Body of pancreas (tissue), 4 donors: ENCODE measurements around the gene GNG12. TPM values are rescaled to one million over a fixed set of nuclear protein-coding genes. Genes with fewer than 3 reads are reported as not detected.

Experiments
- ATAC-seq: fragments of 150-250 bp; one replicate; pipeline ENCODE4 v1.9.1; 2016
- DNase-seq, 4 donors: peaks; one replicate each; pipeline ENCODE4 v3.0.0-alpha.2; 2019
- H3K27ac ChIP-seq, 4 donors: fragments of 200-600 bp; sonication (generic); 1 replicate in 3 of 4; 2 replicates in 1 of 4; pipeline versions ENCODE4 v1.5.1 to v1.6.1; 2016 to 2019; ENCODE audit warnings: mild to moderate bottlenecking in 1 of 4, mixed read lengths in 1 of 4, moderate library complexity in 1 of 4
- H3K27me3 ChIP-seq, 2 donors: fragments of 200-600 bp; sonication (generic); one replicate each; pipeline ENCODE4 v1.6.0; 2016; ENCODE audit warnings: mild to moderate bottlenecking in 1 of 2
- H3K36me3 ChIP-seq, 2 donors: fragments of 200-600 bp; sonication (generic); replicated peaks in 1 of 2; 2 replicates each; pipeline ENCODE4 v1.5.1; 2016; ENCODE audit warnings: low read depth in 2 of 2; ENCODE audit not compliant: insufficient read depth in 1 of 2
- H3K4me1 ChIP-seq: fragments of 200-600 bp; sonication (generic); one replicate; pipeline ENCODE4 v1.6.0; 2016
- H3K4me3 ChIP-seq, 2 donors: fragments of 200-600 bp; sonication (generic); 1 replicate in 1 of 2; 2 replicates in 1 of 2; pipeline ENCODE4 v1.5.1; 2016 to 2019
- H3K9me3 ChIP-seq, 3 donors: fragments of 200-600 bp; sonication (generic); 1 replicate in 2 of 3; 2 replicates in 1 of 3; pipeline ENCODE4 v1.5.1; 2016
- POLR2A ChIP-seq, 3 donors: fragments of 450-650 bp; IDR thresholded peaks; one replicate each; pipeline ENCODE4 v1.6.1; 2016; ENCODE audit warnings: antibody characterized with exemption in 3 of 3, mild to moderate bottlenecking in 2 of 3
- WGBS, 2 donors: methylation state at CpG; one replicate each; pipeline ENCODE4 v1.1.5; 2017; 5-methylcytosine and 5-hydroxymethylcytosine counted together
- intact Hi-C: fragments of 100-400 bp; cut with DNase I; formaldehyde crosslinking; loops from one replicate; pipeline ENCODE4 v1.15.1; 2023
- total RNA-seq, 2 donors: library from RNA; depleted of rRNA; stranded (reverse); fragments of >200 nt; gene quantifications; one replicate each; pipeline ENCODE4 v1.1.0, GENCODE V29; 2016
- TF ChIP-seq, protein P1 (sequence below), 7 experiments: fragments of 450-650 bp in 4 of 7; fragments of 200-600 bp in 3 of 7; sonication (generic) in 3 of 7; IDR thresholded peaks; one replicate each; pipeline ENCODE4 v1.5.1; 2016 to 2019; ENCODE audit warnings: antibody characterized with exemption in 7 of 7

Gene GNG12
- total RNA-seq, 2 donors from 2014 or later = 26.4 to 42.3 TPM

DNA sequence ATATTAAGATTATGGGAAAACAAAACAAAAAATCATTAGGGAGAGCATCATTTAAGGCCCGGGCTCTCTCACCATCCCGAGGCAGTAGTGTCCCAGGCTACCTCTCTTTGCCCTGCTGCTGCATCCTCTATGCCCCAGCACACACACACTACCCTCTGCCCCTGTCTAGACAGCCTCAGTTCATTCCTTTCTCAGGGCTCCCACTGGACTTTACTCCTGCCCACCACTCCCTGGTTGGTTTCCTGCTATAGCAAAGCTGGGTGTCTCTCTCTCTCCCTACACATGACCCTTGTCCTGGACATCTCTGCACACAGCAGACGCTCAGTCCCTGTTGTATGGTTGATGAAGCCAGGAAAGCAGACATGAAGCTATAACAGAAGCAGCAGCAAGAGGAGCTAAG lies 30.7 kb downstream of the GNG12 start:
- no peaks in the 10 kb centered on the region for H3K9me3 ChIP-seq
- ATAC-seq (no peak), DNase-seq (no peak)
- no peak overlapping the region for H3K4me3 ChIP-seq
- no peak overlapping the region for H3K27ac ChIP-seq
- TF ChIP-seq, protein P1, sequence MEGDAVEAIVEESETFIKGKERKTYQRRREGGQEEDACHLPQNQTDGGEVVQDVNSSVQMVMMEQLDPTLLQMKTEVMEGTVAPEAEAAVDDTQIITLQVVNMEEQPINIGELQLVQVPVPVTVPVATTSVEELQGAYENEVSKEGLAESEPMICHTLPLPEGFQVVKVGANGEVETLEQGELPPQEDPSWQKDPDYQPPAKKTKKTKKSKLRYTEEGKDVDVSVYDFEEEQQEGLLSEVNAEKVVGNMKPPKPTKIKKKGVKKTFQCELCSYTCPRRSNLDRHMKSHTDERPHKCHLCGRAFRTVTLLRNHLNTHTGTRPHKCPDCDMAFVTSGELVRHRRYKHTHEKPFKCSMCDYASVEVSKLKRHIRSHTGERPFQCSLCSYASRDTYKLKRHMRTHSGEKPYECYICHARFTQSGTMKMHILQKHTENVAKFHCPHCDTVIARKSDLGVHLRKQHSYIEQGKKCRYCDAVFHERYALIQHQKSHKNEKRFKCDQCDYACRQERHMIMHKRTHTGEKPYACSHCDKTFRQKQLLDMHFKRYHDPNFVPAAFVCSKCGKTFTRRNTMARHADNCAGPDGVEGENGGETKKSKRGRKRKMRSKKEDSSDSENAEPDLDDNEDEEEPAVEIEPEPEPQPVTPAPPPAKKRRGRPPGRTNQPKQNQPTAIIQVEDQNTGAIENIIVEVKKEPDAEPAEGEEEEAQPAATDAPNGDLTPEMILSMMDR (IDR thresholded peaks at IDR 0.05) = no peak
- TF ChIP-seq POLR2A (IDR thresholded peaks at IDR 0.05) = no peak
- H3K36me3 ChIP-seq = no peaks in the 10 kb centered on the region
- H3K4me1 ChIP-seq = peaks cover 16% of the 10 kb centered on the region
- WGBS, 2 donors = 72 to 79% methylated on average over 3 of the region's 3 CpGs
- H3K27me3 ChIP-seq = no peaks in the 10 kb centered on the region
- intact Hi-C loops = no loop called here

DNA sequence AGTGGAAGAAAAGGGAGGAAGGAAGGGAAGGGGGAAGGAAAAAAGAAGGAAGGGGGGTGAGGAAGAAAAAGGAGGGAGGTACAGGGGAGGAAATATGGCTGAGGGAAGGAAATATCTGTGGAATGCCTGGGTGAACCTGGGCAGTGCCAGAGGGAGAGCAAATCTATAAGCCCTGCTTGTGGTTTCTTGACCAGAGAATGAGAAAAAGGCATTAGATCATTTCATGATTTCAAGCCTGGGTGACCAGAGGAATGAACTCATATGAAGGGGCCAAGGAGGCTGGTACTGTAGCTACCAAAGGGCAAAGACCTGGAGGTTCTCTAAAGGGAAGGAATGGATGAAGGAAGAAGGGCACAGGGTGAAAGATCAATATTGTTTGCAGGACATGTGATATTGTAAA lies 31.4 kb downstream of the GNG12 start:
- ATAC-seq (no peak), DNase-seq (no peak)

DNA sequence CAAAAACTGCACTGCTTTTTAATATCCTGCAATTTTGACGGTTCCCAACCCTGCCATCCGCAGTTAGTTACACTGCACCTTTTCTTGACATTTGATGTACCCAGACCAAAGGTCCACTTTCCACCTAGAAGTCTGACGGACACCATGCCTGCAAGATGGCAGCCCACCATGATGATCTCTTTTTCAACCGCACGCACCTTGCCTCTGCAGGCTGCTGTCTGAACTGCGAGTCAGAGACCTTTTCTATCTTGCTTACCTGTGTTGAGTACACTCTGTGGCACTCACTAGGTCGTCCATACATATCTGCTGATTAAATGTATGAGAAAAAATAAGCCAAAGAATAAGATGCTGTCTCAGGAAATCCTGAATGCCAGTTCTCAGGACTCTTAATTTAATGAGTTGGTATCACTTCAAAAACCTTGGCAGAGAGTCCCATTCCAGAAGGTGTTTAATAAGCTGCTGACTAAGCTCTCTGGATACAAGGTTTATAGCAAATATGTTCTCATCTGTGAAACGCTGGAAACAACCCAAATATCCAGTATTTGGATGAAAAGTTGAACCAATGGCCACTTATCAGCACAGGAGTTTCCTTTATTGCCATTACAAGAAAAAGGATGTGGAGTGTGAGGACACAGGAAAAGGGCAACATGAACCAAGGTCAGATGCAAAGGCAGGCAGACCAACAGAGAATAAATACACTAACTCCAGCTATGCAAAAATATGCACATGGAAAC lies 37.9 kb downstream of the GNG12 start:
- intact Hi-C loops = no loop called here
- ATAC-seq = no peak
- 79 to 89% methylated on average over 8 of the region's 8 CpGs for WGBS, 2 donors

More for the DNA sequence above, 31.4 kb downstream of the GNG12 start:
- H3K9me3 ChIP-seq = no peaks in the 10 kb centered on the region
- intact Hi-C loops = no loop called here
- no peaks in the 10 kb centered on the region for H3K36me3 ChIP-seq
- H3K4me3 ChIP-seq = no peak overlapping the region
- H3K4me1 ChIP-seq = peaks cover 16% of the 10 kb centered on the region
- TF ChIP-seq, protein P1 (IDR thresholded peaks at IDR 0.05) = no peak
- no peak for TF ChIP-seq POLR2A (IDR thresholded peaks at IDR 0.05)
- H3K27me3 ChIP-seq = no peaks in the 10 kb centered on the region
- no peak overlapping the region for H3K27ac ChIP-seq

DNA sequence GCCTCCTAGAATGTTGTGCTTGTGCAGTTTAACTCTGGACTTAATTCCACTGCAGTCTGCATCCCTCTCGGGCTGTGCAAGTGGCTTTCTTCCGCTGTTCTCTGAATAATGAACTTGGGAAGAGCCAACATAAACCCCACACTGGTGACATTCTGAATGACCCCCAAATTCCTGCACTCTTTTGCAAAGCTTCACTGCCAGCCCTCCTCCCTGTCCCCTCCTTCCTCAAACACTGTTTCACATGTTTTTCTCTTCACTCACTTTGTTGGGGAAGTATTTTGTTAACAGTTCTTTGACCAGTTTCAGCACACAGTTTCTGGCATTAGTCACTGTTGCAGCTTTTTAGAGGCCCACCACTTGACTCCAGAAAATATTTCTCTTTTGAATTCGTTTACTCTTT lies 39.7 kb downstream of the GNG12 start:
- Histone ChIP-seq H3K36me3 (no peaks in the 10 kb centered on the region), H3K4me1 (peaks cover 8% of the 10 kb centered on the region), H3K27me3 (no peaks in the 10 kb centered on the region), H3K27ac (no peak overlapping the region), H3K9me3 (no peaks in the 10 kb centered on the region), H3K4me3 (no peak overlapping the region)
- ATAC-seq (no peak), DNase-seq (no peak)
- 79 to 81% methylated on average over 3 of the region's 3 CpGs for WGBS, 2 donors
- intact Hi-C loops = no loop called here
- TF ChIP-seq POLR2A (IDR thresholded peaks at IDR 0.05) = no peak
- TF ChIP-seq, protein P1 (IDR thresholded peaks at IDR 0.05) = no peak

More for the DNA sequence above, 37.9 kb downstream of the GNG12 start:
- Histone ChIP-seq H3K36me3 (no peaks in the 10 kb centered on the region), H3K27ac (no peak overlapping the region), H3K9me3 (no peaks in the 10 kb centered on the region), H3K4me1 (peaks cover 8% of the 10 kb centered on the region), H3K27me3 (no peaks in the 10 kb centered on the region), H3K4me3 (no peak overlapping the region)
- TF ChIP-seq POLR2A (IDR thresholded peaks at IDR 0.05) = no peak
- TF ChIP-seq, protein P1 (IDR thresholded peaks at IDR 0.05) = no peak
- no peak for DNase-seq
